ENCODE data around the gene CEP104.
"Not testable (repeated sequence)": the region's sequence is repeated elsewhere in the genome, so short reads cannot be mapped to it uniquely, and the experiment has no call there.

CEP104 gene

DNA sequence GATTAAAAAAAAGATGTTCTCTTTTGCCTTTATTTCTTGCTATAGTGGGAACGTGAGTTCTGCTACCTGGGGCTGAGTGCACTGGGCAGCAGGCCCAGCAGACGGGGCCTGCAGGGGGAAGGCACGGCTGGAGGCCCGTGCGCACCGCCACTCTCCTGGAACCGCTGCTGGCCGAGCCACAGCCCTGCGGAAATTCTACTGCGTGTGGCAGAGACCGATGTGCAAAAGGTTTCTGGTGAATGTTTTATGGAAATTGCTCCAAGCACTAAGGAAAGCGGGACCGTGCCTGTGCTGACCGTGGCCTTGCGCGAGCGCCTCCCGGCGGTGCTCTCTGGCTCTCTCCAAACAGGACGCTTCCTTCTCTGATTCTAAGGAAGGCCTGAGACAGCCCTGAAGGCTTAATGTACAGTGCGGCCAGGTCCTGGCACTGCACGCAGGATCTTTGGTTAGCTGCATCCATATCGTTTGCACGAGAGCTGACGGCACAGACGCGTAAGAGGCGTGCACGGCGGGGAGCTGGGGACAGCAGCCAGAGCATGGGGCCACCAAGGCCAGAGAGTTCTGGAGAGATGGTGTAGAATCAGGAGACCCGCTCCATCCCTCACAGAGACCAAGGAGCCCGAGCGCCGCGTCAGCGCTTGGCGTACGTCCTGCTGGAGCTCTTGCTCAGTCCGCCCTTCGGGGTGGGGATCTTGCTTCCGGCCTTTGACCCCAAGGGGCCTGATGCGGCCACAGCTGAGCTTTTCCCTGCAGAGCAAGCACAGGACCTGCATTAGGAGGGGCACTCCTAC is 42.0 kb downstream of the CEP104 start:
- Mint-ChIP-seq H3K27me3 (no peaks in the 10 kb centered on the region), H3K9me3 (no peaks in the 10 kb centered on the region), H3K4me3 (no peak overlapping the region), H3K36me3 (ENCODE audit: insufficient read depth) (peaks cover 22% of the 10 kb centered on the region), H3K4me1 (peaks cover 10% of the 10 kb centered on the region), H3K27ac (ENCODE audit: low read depth) (no peak overlapping the region)
- DNase-seq (ENCODE audit: low spot score in 2 of 2) (no peak), ATAC-seq (replicated peaks; ENCODE audit: extremely low read depth, poor library complexity, severe bottlenecking) (no peak)

GRCh38 chr1:3814065-3814464 is 42.9 kb downstream of the CEP104 start:
- Mint-ChIP-seq H3K9me3 (no peaks in the 10 kb centered on the region), H3K27me3 (no peaks in the 10 kb centered on the region), H3K4me3 (no peak overlapping the region), H3K36me3 (ENCODE audit: insufficient read depth) (peaks cover 18% of the 10 kb centered on the region), H3K27ac (ENCODE audit: low read depth) (no peak overlapping the region), H3K4me1 (peaks cover 12% of the 10 kb centered on the region)
- ATAC-seq (replicated peaks; ENCODE audit: extremely low read depth, poor library complexity, severe bottlenecking) (no peak), DNase-seq (ENCODE audit: low spot score in 2 of 2) (no peak)

DNA sequence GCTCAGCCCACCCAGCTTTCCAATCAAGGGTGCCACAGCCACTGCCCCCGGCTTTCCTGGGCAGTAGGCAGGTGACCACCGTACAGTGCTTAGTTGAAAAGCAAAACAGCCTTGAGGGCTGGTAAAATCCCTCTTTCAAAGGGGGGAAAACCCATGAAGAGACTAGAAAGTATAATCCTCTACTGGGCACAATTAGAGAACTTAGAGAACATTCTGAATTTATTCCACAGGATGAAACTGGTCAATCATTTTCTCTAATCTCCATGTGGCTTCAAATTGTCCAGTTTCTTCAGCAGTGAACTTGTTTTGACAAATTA is 45.5 kb downstream of the CEP104 start:
- DNase-seq (ENCODE audit: low spot score in 2 of 2) (no peak), ATAC-seq (replicated peaks; ENCODE audit: extremely low read depth, poor library complexity, severe bottlenecking) (no peak)
- no peaks in the 10 kb centered on the region for H3K27me3 Mint-ChIP-seq
- no peaks in the 10 kb centered on the region for H3K9me3 Mint-ChIP-seq
- H3K4me3 Mint-ChIP-seq = no peak overlapping the region
- H3K27ac Mint-ChIP-seq (ENCODE audit: low read depth) = peak overlapping the region; percentile 49
- peaks cover 18% of the 10 kb centered on the region for H3K36me3 Mint-ChIP-seq (ENCODE audit: insufficient read depth)
- H3K4me1 Mint-ChIP-seq = peaks cover 7% of the 10 kb centered on the region

DNA sequence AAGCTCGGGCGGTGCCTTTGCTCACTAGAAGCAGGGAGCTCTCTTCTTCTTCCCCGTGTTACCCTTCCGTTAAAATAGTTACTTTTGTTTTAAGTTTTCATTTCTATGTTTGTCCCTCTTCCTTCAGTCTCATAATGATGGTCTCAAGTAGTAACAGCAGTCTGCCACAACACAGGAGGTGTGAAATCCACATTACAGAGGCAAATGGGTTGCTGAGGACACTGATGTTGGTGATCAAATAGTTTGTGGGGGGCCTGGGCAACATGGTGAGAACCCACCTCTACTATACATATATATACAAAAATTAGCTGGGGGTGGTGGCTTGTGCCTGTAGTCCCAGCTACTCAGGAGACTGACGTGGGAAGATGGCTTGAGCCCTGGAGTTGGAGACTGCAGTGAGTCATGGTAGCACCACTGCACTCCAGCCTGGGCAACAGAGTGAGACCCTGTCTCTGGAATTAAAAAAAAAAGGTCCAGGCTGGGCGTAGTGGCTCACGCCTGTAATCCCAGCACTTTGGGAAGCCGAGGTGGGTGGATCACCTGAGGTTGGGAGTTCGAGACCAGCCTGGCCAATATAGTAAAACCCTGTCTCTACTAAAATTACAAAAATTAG is 46.8 kb downstream of the CEP104 start:
- peak overlapping the region; percentile 41 for H3K4me3 Mint-ChIP-seq
- peak overlapping the region; percentile 84 for H3K27ac Mint-ChIP-seq (ENCODE audit: low read depth)
- H3K27me3 Mint-ChIP-seq = peaks cover 12% of the 10 kb centered on the region
- peaks cover 18% of the 10 kb centered on the region for H3K36me3 Mint-ChIP-seq (ENCODE audit: insufficient read depth)
- peak; percentile 95 for ATAC-seq (replicated peaks; ENCODE audit: extremely low read depth, poor library complexity, severe bottlenecking)
- peak in 1 of 2 donors; percentile 50 for DNase-seq (ENCODE audit: low spot score in 2 of 2)
- not testable (repeated sequence) for H3K4me1 Mint-ChIP-seq, H3K9me3 Mint-ChIP-seq

DNA sequence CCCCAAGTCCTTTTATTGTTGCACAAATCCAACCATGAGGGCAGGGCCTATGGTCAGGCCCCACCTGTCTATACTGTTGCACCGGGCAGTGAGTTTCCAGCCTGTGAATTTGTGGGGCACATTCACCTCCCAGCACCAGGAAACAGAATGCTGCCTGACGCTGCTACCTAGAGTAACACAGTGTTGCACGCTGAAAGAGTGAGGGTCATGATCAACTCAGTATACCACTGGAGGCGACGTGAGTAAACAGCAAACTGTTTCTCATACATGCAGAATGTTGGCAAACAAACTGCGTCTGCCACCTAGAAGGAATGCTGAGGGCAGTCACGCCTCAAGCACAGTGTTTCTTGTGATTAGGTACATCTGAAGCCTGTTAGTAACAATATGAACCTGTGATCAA is 47.3 kb downstream of the CEP104 start:
- peak; percentile 61 for ATAC-seq (replicated peaks; ENCODE audit: extremely low read depth, poor library complexity, severe bottlenecking)
- DNase-seq (ENCODE audit: low spot score in 2 of 2) = no peak
- H3K4me1 Mint-ChIP-seq = peaks cover 7% of the 10 kb centered on the region
- H3K9me3 Mint-ChIP-seq = no peaks in the 10 kb centered on the region
- peak overlapping the region; percentile 41 for H3K4me3 Mint-ChIP-seq
- H3K36me3 Mint-ChIP-seq (ENCODE audit: insufficient read depth) = peaks cover 12% of the 10 kb centered on the region
- peaks cover 18% of the 10 kb centered on the region for H3K27me3 Mint-ChIP-seq
- peak overlapping the region; percentile 84 for H3K27ac Mint-ChIP-seq (ENCODE audit: low read depth)

GRCh38 chr1:3807769-3808168 is 49.2 kb downstream of the CEP104 start:
- Mint-ChIP-seq H3K27me3 (peaks cover 37% of the 10 kb centered on the region), H3K4me1 (peaks cover 7% of the 10 kb centered on the region), H3K27ac (ENCODE audit: low read depth) (no peak overlapping the region), H3K36me3 (ENCODE audit: insufficient read depth) (peaks cover 4% of the 10 kb centered on the region), H3K4me3 (no peak overlapping the region), H3K9me3 (no peaks in the 10 kb centered on the region)
- ATAC-seq (replicated peaks; ENCODE audit: extremely low read depth, poor library complexity, severe bottlenecking) (no peak), DNase-seq (ENCODE audit: low spot score in 2 of 2) (no peak)

GRCh38 chr1:3805038-3805437 is 52.0 kb downstream of the CEP104 start:
- Mint-ChIP-seq H3K9me3 (no peaks in the 10 kb centered on the region), H3K4me3 (no peak overlapping the region), H3K4me1 (peaks cover 8% of the 10 kb centered on the region), H3K27ac (ENCODE audit: low read depth) (peak overlapping the region; percentile 20), H3K36me3 (ENCODE audit: insufficient read depth) (peaks cover 3% of the 10 kb centered on the region), H3K27me3 (peaks cover 62% of the 10 kb centered on the region)
- no peak for ATAC-seq (replicated peaks; ENCODE audit: extremely low read depth, poor library complexity, severe bottlenecking)
- no peak for DNase-seq (ENCODE audit: low spot score in 2 of 2)

- H3K27ac Mint-ChIP-seq (ENCODE audit: low read depth); DNase-seq (ENCODE audit: low spot score in 2 of 2); H3K4me3 Mint-ChIP-seq; H3K4me1 Mint-ChIP-seq; H3K9me3 Mint-ChIP-seq; H3K36me3 Mint-ChIP-seq (ENCODE audit: insufficient read depth); ATAC-seq (replicated peaks; ENCODE audit: extremely low read depth, poor library complexity, severe bottlenecking): not testable (repeated sequence)
- peaks cover 67% of the 10 kb centered on the region for H3K27me3 Mint-ChIP-seq
These were observed 52.4 kb downstream of the CEP104 start for GRCh38 chr1:3804627-3804944.

DNA sequence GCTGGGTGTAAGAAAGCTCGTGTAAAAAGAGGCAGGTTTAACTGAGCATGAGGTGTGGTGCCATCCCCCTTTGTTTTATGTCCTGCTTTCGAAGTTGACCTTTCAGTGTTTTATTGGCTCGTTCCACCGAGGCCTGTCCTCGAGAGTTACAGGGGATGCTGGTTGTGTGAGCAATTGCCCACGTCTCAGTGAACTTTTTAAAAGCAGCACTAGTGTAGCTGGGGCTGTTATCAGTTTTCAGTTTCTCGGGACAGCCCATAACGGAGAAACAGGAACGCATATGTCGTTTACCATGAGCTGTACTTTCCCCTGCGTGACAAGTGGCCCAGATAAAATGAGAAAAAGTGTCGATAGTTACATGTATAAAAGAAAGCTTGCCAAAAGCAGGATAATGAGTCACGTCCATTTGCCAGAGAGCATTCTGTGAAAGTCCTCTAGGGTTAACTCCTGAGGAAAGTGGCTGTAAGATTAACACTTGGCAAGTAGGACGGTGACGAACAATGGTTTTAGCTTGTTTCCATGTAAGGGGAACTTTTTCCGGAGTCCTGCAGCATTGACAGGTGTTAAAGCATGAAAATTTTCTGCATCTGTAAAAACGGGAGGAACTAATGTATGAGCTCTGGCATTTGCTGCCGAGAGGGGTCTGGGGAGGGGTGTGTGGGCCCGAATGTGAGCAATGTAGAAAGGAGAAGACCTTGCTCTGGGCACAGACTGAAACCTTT is 52.9 kb downstream of the CEP104 start:
- DNase-seq (ENCODE audit: low spot score in 2 of 2) (no peak), ATAC-seq (replicated peaks; ENCODE audit: extremely low read depth, poor library complexity, severe bottlenecking) (no peak)
- no peak overlapping the region for H3K27ac Mint-ChIP-seq (ENCODE audit: low read depth)
- H3K4me3 Mint-ChIP-seq = no peak overlapping the region
- H3K9me3 Mint-ChIP-seq = no peaks in the 10 kb centered on the region
- peaks cover 69% of the 10 kb centered on the region for H3K27me3 Mint-ChIP-seq
- H3K4me1 Mint-ChIP-seq = peaks cover 6% of the 10 kb centered on the region
- peaks cover 1% of the 10 kb centered on the region for H3K36me3 Mint-ChIP-seq (ENCODE audit: insufficient read depth)

DNA sequence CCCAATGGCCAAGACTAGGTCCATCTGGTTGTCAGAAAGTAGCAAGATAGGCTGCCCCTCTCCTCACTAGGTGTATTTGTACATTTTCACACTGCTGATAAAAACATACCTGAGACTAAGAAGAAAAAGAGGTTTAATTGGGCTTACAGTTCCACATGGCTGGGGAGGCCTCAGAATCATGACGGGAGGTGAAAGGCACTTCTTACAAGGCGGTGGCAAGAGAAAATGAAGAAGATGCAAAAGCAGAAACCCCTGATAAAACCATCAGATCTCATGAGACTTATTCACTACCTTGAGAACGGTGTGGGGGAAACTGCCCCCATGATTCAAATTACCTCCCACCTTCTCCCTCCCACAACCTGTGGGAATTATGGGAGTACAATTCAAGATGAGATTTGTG is 56.2 kb downstream of the CEP104 start:
- peaks cover 15% of the 10 kb centered on the region for H3K4me1 Mint-ChIP-seq
- not testable (repeated sequence) for H3K27ac Mint-ChIP-seq (ENCODE audit: low read depth); ATAC-seq (replicated peaks; ENCODE audit: extremely low read depth, poor library complexity, severe bottlenecking)

DNA sequence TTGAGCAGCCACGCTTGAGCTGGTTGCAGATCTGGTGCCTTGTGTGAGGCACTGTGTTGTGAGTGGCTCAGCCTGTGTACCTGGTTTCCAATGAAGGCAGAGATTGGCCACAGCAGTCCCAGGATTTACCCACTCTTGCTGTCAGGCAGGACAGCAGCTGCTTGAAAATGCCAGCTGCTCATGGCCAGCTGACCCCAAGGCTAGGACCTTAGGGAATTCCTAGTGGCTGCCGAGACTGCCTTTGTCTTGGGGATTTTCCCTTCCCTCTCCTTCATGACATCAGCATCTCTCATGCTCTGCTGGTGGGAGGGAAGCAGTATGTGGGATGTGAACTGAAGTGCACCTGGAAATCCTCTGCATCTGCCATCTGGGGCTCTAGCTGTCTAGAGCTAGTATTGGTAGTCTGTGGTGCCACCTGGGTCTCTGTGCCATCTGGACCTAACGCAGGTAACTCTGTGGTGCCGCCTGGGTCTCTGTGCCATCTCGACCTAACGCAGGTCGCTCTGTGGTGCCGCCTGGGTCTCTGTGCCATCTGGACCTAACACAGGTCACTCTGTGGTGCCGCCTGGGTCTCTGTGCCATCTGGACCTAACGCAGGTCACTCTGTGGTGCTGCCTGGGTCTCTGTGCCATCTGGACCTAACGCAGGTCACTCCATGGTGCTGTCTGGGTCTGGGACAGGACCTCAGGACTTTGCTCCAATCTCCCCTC is 56.9 kb downstream of the CEP104 start:
- no peak for DNase-seq (ENCODE audit: low spot score in 2 of 2)
- H3K4me1 Mint-ChIP-seq = peaks cover 21% of the 10 kb centered on the region
- peaks cover 55% of the 10 kb centered on the region for H3K27me3 Mint-ChIP-seq
- no peak overlapping the region for H3K4me3 Mint-ChIP-seq
- H3K27ac Mint-ChIP-seq (ENCODE audit: low read depth) = no peak overlapping the region
- peaks cover 10% of the 10 kb centered on the region for H3K36me3 Mint-ChIP-seq (ENCODE audit: insufficient read depth)
- no peaks in the 10 kb centered on the region for H3K9me3 Mint-ChIP-seq
- ATAC-seq (replicated peaks; ENCODE audit: extremely low read depth, poor library complexity, severe bottlenecking) = no peak

More for the DNA sequence above, 56.2 kb downstream of the CEP104 start:
- H3K4me3 Mint-ChIP-seq; H3K9me3 Mint-ChIP-seq; DNase-seq (ENCODE audit: low spot score in 2 of 2); H3K36me3 Mint-ChIP-seq (ENCODE audit: insufficient read depth): not testable (repeated sequence)
- peaks cover 62% of the 10 kb centered on the region for H3K27me3 Mint-ChIP-seq

GRCh38 chr1:3796215-3797061 is 60.6 kb downstream of the CEP104 start, which contains the start of gene LRRC47:
Gene LRRC47 (minus strand): TSS chr1:3796498. CDS start chr1:3796476, 22 bp downstream.
- Mint-ChIP-seq H3K4me3 (peak within 1 kb of the TSS; percentile 84), H3K36me3 (ENCODE audit: insufficient read depth) (peaks cover 19% of the 10 kb centered on the region), H3K27ac (ENCODE audit: low read depth) (peak within 1 kb of the TSS; percentile 72), H3K4me1 (peaks cover 35% of the 10 kb centered on the region), H3K27me3 (peaks cover 21% of the 10 kb centered on the region), H3K9me3 (no peaks in the 10 kb centered on the region)
- ATAC-seq (replicated peaks; ENCODE audit: extremely low read depth, poor library complexity, severe bottlenecking) = peak; percentile 100
- DNase-seq (ENCODE audit: low spot score in 2 of 2) = peak; percentile 85 to 88
